GM12878 (cell line): ENCODE data around the gene QSOX2.

Source experiments
- CTCF ChIP-seq, 3 experiments: IDR thresholded peaks in 2 of 3; conservative IDR thresholded peaks in 1 of 3; 2 replicates each; pipeline ENCODE4 v1.5.1; 2011; ENCODE audit warnings: low read depth in 3 of 3, low read length in 3 of 3, mild to moderate bottlenecking in 3 of 3, control low read depth in 2 of 3, moderate library complexity in 2 of 3, inconsistent platforms in 1 of 3, mixed read lengths in 1 of 3; ENCODE audit not compliant: control insufficient read depth in 2 of 3, insufficient read depth in 1 of 3; ENCODE audit errors: extremely low read depth in 1 of 3
- EGR1 ChIP-seq, 2 experiments: IDR thresholded peaks; 1 replicate in 1 of 2; 2 replicates in 1 of 2; pipeline ENCODE4 v1.6.1; 2011 to 2012; ENCODE audit warnings: low read depth in 2 of 2, low read length in 2 of 2, borderline replicate concordance in 1 of 2, mild to moderate bottlenecking in 1 of 2, moderate library complexity in 1 of 2
- EZH2 ChIP-seq: IDR thresholded peaks from 2 replicates; pipeline ENCODE4 v1.6.1; 2012; ENCODE audit warnings: low read depth, mild to moderate bottlenecking, control low read depth, inconsistent platforms, low read length, borderline replicate concordance; ENCODE audit not compliant: control insufficient read depth
- POLR2A ChIP-seq: IDR thresholded peaks from 2 replicates; pipeline ENCODE4 v1.6.1; 2011; ENCODE audit warnings: low read depth, mild to moderate bottlenecking, low read length
- REST ChIP-seq: IDR thresholded peaks from 2 replicates; pipeline ENCODE4 v1.6.1; 2012; ENCODE audit warnings: mild to moderate bottlenecking, low read depth, low read length
- TAF1 ChIP-seq: IDR thresholded peaks from 2 replicates; pipeline ENCODE4 v1.6.1; 2011; ENCODE audit warnings: mild to moderate bottlenecking, low read depth, low read length, borderline replicate concordance
- TARDBP ChIP-seq: IDR thresholded peaks from 2 replicates; pipeline ENCODE4 v1.6.1; 2016; ENCODE audit warnings: borderline replicate concordance
- USF2 ChIP-seq: IDR thresholded peaks from 2 replicates; pipeline ENCODE4 v1.6.1; 2011; ENCODE audit warnings: low read depth, low read length, improper control_type of control experiment, borderline replicate concordance

- TF ChIP-seq EGR1 (IDR thresholded peaks at IDR 0.05; ENCODE audit: borderline replicate concordance in 1 of 2, low read depth in 2 of 2, low read length in 2 of 2) (no peak), USF2 (no peak), CTCF (IDR thresholded peaks at IDR 0.05 in 2 of 3, conservative IDR thresholded peaks at IDR 0.05 in 1 of 3; ENCODE audit: control insufficient read depth in 2 of 3, extremely low read depth in 1 of 3, insufficient read depth in 1 of 3, low read depth in 3 of 3, low read length in 3 of 3) (no peak), REST (no peak), TARDBP (no peak), TAF1 (no peak), POLR2A (no peak), EZH2 (no peak)
Observed at GRCh38 chr9:136201174-136201573, 44.4 kb downstream of the QSOX2 start.
